SK-N-SH treated with all-trans-retinoic acid at 6 μM for 48 hours (cell line): Measurements from ENCODE around the gene PDGFRA.

Source experiments
- ATAC-seq: fragments of 200-7000 bp; cut with Tn5 transposase; 3 replicates; pipeline ENCODE4 v1.9.1; 2020; ENCODE audit warnings: mild to moderate bottlenecking, moderate library complexity
- ARNTL ChIP-seq: fragments of 450-650 bp; formaldehyde crosslinking; IDR thresholded peaks from 2 replicates; pipeline ENCODE4 v1.5.0; 2020; ENCODE audit warnings: low read depth, mild to moderate bottlenecking, moderate library complexity, borderline replicate concordance
- BACH2 ChIP-seq: fragments of 250-450 bp; sonication (Bioruptor Pico); IDR thresholded peaks from 2 replicates; pipeline ENCODE4 v1.9.0; 2021; ENCODE audit warnings: mild to moderate bottlenecking, borderline replicate concordance
- ESRRG ChIP-seq: fragments of 250-450 bp; sonication (Bioruptor Pico); IDR thresholded peaks from 2 replicates; pipeline ENCODE4 v1.6.1; 2021; ENCODE audit warnings: mild to moderate bottlenecking
- GLIS3 ChIP-seq: fragments of 250-450 bp; sonication (Bioruptor Pico); IDR thresholded peaks from 2 replicates; pipeline ENCODE4 v1.5.0; 2020; ENCODE audit warnings: mild to moderate bottlenecking, moderate library complexity
- ISL1 ChIP-seq: fragments of 250-450 bp; sonication (Bioruptor Pico); IDR thresholded peaks from 2 replicates; pipeline ENCODE4 v2.1.2; 2022; ENCODE audit warnings: mild to moderate bottlenecking, moderate library complexity
- OSR1 ChIP-seq: fragments of 250-450 bp; sonication (Bioruptor Pico); IDR thresholded peaks from 2 replicates; pipeline ENCODE4 v1.8.0; 2022; ENCODE audit warnings: moderate library complexity, mild to moderate bottlenecking, inconsistent platforms
- PPARA ChIP-seq: fragments of 250-450 bp; sonication (Bioruptor Pico); IDR thresholded peaks from 2 replicates; pipeline ENCODE4 v1.5.0; 2020; ENCODE audit warnings: mild to moderate bottlenecking, borderline replicate concordance
- RARB ChIP-seq: fragments of 250-450 bp; sonication (Bioruptor Pico); IDR thresholded peaks from 2 replicates; pipeline ENCODE4 v1.8.0; 2021; ENCODE audit warnings: mild to moderate bottlenecking, moderate library complexity
- SNAI2 ChIP-seq: fragments of 250-450 bp; sonication (Bioruptor Pico); IDR thresholded peaks from 2 replicates; pipeline ENCODE4 v1.5.0; 2020; ENCODE audit warnings: mild to moderate bottlenecking, moderate library complexity
- TCF4 ChIP-seq: fragments of 250-450 bp; sonication (Bioruptor Pico); IDR thresholded peaks from 2 replicates; pipeline ENCODE4 v1.8.0; 2021; ENCODE audit warnings: mild to moderate bottlenecking, moderate library complexity, borderline replicate concordance
- TOX ChIP-seq: fragments of 250-450 bp; sonication (Bioruptor Pico); IDR thresholded peaks from 2 replicates; pipeline ENCODE4 v1.8.0; 2021; ENCODE audit warnings: mild to moderate bottlenecking, moderate library complexity, borderline replicate concordance
- ZC3H10 ChIP-seq: fragments of 250-450 bp; sonication (Bioruptor Pico); IDR thresholded peaks from 2 replicates; pipeline ENCODE4 v1.5.1; 2021; ENCODE audit warnings: mild to moderate bottlenecking, moderate library complexity
- ZFP3 ChIP-seq: fragments of 250-450 bp; sonication (Bioruptor Pico); IDR thresholded peaks from 2 replicates; pipeline ENCODE4 v1.5.0; 2020; ENCODE audit warnings: mild to moderate bottlenecking, moderate library complexity
- ZFP30 ChIP-seq: fragments of 450-650 bp; formaldehyde crosslinking; IDR thresholded peaks from 2 replicates; pipeline ENCODE4 v1.5.0; 2022; ENCODE audit warnings: mild to moderate bottlenecking, moderate library complexity
- ZNF565 ChIP-seq: fragments of 450-650 bp; formaldehyde crosslinking; conservative IDR thresholded peaks from 2 replicates; pipeline ENCODE4 v1.5.0; 2020; ENCODE audit warnings: low read depth, mild to moderate bottlenecking, moderate library complexity
- ZNF70 ChIP-seq: fragments of 450-650 bp; formaldehyde crosslinking; IDR thresholded peaks from 2 replicates; pipeline ENCODE4 v1.5.0; 2020; ENCODE audit warnings: mild to moderate bottlenecking, moderate library complexity
- ZNF8 ChIP-seq: fragments of 450-650 bp; formaldehyde crosslinking; IDR thresholded peaks from 2 replicates; pipeline ENCODE4 v1.5.0; 2020; ENCODE audit warnings: mild to moderate bottlenecking, moderate library complexity
- TF ChIP-seq, protein P1 (sequence below): fragments of 250-450 bp; sonication (Bioruptor Pico); IDR thresholded peaks from 2 replicates; pipeline ENCODE4 v1.5.0; 2020; ENCODE audit warnings: mild to moderate bottlenecking, moderate library complexity
- TF ChIP-seq, protein P2 (sequence below): fragments of 250-450 bp; sonication (Bioruptor Pico); IDR thresholded peaks from 2 replicates; pipeline ENCODE4 v1.5.1; 2020; ENCODE audit warnings: low read depth, mild to moderate bottlenecking, moderate library complexity
- TF ChIP-seq, protein P3 (sequence below): fragments of 250-450 bp; sonication (Bioruptor Pico); IDR thresholded peaks from 2 replicates; pipeline ENCODE4 v1.8.0; 2021; ENCODE audit warnings: low read depth, mild to moderate bottlenecking, moderate library complexity, borderline replicate concordance
- TF ChIP-seq, protein P4 (sequence below): fragments of 250-450 bp; sonication (Bioruptor Pico); IDR thresholded peaks from 2 replicates; pipeline ENCODE4 v1.8.0; 2020; ENCODE audit warnings: mild to moderate bottlenecking, moderate library complexity, borderline replicate concordance
- TF ChIP-seq, protein P5 (sequence below): fragments of 250-450 bp; sonication (Bioruptor Pico); IDR thresholded peaks from 2 replicates; pipeline ENCODE4 v1.5.1; 2021; ENCODE audit warnings: mild to moderate bottlenecking, moderate library complexity

The PDGFRA gene

DNA sequence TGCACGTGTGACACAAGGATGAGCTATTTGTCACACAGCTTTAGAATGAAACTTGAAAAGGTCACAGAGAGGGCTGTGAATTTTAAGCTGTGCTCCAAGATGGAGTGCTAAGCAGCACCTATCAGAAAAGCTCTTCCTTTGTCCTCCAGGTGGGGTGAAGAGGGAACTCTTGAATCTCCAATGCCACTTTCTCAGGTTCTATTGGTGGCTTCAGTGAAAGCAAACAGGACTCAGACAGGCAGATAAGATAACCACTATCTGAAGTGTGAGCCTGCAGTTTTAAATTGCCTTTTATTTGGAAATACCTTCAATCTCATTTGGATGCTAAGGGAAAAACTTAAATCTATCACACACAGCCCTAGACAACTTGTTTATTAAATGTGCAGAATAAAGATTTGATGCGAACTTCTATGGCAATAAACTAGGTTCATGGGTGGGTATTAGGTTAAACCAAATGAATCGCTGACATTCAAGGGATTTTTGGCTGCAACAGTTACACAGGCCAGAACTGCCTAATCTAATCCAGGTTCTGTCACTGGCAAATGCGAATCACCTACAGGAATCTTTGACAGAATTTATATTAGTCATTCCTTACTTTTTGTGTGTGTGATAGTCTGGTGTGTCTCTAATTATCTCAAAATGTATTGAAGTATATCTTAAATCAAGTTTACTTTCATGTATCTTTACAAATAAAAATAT is 13.6 kb upstream of the PDGFRA start:
- ATAC-seq, result peak; percentile 24; the same call in 2 of the 3 replicates
- TF ChIP-seq ESRRG (CRISPR knock-in tag) (no peak), BACH2 (CRISPR knock-in tag) (no peak), ZNF70 (CRISPR knock-in tag) (no peak), TCF4 (CRISPR knock-in tag) (peak; percentile 77; the same call in 1 of the 2 replicates), ISL1 (CRISPR knock-in tag) (peak; percentile 44; the same call in 1 of the 2 replicates)
- TF ChIP-seq, protein P1, sequence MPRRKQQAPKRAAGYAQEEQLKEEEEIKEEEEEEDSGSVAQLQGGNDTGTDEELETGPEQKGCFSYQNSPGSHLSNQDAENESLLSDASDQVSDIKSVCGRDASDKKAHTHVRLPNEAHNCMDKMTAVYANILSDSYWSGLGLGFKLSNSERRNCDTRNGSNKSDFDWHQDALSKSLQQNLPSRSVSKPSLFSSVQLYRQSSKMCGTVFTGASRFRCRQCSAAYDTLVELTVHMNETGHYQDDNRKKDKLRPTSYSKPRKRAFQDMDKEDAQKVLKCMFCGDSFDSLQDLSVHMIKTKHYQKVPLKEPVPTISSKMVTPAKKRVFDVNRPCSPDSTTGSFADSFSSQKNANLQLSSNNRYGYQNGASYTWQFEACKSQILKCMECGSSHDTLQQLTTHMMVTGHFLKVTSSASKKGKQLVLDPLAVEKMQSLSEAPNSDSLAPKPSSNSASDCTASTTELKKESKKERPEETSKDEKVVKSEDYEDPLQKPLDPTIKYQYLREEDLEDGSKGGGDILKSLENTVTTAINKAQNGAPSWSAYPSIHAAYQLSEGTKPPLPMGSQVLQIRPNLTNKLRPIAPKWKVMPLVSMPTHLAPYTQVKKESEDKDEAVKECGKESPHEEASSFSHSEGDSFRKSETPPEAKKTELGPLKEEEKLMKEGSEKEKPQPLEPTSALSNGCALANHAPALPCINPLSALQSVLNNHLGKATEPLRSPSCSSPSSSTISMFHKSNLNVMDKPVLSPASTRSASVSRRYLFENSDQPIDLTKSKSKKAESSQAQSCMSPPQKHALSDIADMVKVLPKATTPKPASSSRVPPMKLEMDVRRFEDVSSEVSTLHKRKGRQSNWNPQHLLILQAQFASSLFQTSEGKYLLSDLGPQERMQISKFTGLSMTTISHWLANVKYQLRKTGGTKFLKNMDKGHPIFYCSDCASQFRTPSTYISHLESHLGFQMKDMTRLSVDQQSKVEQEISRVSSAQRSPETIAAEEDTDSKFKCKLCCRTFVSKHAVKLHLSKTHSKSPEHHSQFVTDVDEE (CRISPR knock-in tag), result peak; percentile 69; the same call in 1 of the 2 replicates

DNA sequence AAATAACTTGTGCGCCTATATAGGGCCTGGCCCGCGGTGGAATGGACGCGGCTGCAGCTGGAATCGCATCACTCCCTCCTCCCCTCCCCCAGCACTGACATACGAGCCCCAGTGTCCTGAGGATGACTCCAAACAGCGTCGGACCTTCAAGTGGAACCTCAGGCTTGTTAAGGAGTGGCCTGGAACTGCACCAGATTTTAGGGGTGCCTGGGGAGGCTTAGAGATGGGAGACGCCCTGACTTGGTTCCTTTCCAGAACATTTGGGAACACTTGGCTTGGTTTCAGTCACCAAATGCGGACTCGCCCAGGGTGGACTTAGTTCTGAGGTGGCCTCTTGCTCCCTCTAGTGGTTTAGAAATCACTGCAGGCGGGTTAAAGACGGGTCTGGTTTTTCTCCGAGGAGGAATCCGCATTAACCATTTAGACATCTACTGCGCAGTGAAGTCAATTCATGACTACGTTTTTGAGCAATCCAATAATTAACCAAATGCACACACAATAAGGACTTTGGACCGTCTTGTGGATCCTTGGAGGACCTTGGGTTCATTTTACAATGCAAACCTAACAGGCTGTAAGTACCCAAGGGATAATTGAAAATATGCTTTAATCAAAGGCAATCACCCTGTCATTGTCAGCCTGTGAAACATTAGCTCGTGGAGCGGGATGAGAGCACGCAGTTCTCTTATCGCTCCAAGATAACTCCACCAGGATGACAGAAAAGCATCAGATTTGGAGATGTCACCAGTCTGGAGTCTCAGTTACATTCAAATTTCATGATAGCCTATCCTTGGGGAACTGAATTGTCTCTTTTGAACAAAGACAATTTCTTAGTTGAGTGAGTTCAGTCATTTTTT is 11.2 kb upstream of the PDGFRA start:
- ATAC-seq, result peak; percentile 94
- no peak for TF ChIP-seq ZNF70 (CRISPR knock-in tag)
- peak; percentile 70 for TF ChIP-seq TCF4 (CRISPR knock-in tag)
- peak; percentile 15; the same call in 1 of the 2 replicates for TF ChIP-seq ISL1 (CRISPR knock-in tag)

DNA sequence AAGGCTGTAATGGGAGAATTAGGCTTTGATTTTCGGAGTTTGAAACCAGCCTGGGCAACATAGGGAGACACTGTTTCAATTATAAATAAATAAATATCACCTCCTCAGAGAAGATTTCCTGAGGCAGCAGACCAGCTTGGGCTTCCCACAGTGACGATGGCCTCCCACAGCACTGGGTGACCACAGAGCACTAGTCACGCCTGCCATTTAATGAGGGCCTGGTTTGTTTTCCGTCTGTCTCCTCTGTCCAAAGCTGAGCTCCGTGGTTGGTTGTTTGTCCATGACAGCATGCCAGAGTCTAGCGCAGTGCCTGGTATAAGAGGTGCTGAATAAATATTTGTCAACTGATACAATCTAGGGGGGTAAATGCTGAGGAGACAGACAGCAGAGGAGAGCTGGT is 10.4 kb upstream of the PDGFRA start:
- ATAC-seq, result no peak
- TF ChIP-seq, protein P2, sequence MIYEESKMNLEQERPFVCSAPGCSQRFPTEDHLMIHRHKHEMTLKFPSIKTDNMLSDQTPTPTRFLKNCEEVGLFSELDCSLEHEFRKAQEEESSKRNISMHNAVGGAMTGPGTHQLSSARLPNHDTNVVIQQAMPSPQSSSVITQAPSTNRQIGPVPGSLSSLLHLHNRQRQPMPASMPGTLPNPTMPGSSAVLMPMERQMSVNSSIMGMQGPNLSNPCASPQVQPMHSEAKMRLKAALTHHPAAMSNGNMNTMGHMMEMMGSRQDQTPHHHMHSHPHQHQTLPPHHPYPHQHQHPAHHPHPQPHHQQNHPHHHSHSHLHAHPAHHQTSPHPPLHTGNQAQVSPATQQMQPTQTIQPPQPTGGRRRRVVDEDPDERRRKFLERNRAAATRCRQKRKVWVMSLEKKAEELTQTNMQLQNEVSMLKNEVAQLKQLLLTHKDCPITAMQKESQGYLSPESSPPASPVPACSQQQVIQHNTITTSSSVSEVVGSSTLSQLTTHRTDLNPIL, result no peak
- TF ChIP-seq, protein P3, sequence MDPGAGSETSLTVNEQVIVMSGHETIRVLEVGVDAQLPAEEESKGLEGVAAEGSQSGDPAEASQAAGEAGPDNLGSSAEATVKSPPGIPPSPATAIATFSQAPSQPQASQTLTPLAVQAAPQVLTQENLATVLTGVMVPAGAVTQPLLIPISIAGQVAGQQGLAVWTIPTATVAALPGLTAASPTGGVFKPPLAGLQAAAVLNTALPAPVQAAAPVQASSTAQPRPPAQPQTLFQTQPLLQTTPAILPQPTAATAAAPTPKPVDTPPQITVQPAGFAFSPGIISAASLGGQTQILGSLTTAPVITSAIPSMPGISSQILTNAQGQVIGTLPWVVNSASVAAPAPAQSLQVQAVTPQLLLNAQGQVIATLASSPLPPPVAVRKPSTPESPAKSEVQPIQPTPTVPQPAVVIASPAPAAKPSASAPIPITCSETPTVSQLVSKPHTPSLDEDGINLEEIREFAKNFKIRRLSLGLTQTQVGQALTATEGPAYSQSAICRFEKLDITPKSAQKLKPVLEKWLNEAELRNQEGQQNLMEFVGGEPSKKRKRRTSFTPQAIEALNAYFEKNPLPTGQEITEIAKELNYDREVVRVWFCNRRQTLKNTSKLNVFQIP (CRISPR knock-in tag), result no peak
- TF ChIP-seq PPARA (CRISPR knock-in tag) (no peak), GLIS3 (CRISPR knock-in tag) (no peak)

DNA sequence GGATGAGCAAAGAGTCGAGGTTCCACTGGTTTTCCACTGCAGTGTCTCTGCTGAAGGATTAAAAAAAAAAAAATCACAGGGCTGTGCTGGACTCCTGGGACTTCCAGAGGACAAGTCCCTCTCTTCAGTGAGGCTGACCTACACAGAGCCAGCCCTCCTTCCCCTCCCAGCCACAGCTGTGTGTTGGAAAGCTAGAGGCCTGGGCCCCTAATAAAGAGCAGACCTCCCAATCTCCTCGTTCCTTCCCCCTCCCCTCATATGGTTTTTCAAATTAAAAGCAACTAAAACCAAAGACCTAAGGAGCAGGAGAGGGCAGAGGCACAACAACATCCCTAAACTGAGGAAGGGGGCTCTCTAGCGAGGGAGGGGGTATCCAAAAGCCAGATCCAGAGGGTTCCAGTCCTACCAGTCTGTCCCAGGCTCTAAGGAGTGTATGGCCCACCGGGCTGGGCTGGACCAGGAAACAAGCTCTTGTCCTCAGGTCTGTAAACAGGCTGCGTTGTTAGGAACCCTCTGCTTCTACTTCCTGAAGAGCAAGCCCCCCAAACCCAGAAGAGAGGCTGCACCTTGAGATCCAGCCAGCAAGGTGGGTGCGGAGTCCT is 4.0 kb upstream of the PDGFRA start:
- no peak for ATAC-seq
- TF ChIP-seq ZNF70 (CRISPR knock-in tag) (no peak), ZNF8 (no peak), GLIS3 (CRISPR knock-in tag) (no peak), TCF4 (CRISPR knock-in tag) (no peak), ZNF565 (no peak), OSR1 (CRISPR knock-in tag) (no peak), ARNTL (CRISPR knock-in tag) (no peak), ZFP30 (no peak), PPARA (CRISPR knock-in tag) (no peak), TOX (CRISPR knock-in tag) (no peak), SNAI2 (CRISPR knock-in tag) (no peak), ZC3H10 (no peak), RARB (CRISPR knock-in tag) (no peak), BACH2 (CRISPR knock-in tag) (no peak), ISL1 (CRISPR knock-in tag) (no peak), ZFP3 (CRISPR knock-in tag) (no peak)
- TF ChIP-seq, protein P4, sequence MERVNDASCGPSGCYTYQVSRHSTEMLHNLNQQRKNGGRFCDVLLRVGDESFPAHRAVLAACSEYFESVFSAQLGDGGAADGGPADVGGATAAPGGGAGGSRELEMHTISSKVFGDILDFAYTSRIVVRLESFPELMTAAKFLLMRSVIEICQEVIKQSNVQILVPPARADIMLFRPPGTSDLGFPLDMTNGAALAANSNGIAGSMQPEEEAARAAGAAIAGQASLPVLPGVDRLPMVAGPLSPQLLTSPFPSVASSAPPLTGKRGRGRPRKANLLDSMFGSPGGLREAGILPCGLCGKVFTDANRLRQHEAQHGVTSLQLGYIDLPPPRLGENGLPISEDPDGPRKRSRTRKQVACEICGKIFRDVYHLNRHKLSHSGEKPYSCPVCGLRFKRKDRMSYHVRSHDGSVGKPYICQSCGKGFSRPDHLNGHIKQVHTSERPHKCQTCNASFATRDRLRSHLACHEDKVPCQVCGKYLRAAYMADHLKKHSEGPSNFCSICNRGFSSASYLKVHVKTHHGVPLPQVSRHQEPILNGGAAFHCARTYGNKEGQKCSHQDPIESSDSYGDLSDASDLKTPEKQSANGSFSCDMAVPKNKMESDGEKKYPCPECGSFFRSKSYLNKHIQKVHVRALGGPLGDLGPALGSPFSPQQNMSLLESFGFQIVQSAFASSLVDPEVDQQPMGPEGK (CRISPR knock-in tag), result no peak
- TF ChIP-seq, protein P2, result no peak
- TF ChIP-seq, protein P5, sequence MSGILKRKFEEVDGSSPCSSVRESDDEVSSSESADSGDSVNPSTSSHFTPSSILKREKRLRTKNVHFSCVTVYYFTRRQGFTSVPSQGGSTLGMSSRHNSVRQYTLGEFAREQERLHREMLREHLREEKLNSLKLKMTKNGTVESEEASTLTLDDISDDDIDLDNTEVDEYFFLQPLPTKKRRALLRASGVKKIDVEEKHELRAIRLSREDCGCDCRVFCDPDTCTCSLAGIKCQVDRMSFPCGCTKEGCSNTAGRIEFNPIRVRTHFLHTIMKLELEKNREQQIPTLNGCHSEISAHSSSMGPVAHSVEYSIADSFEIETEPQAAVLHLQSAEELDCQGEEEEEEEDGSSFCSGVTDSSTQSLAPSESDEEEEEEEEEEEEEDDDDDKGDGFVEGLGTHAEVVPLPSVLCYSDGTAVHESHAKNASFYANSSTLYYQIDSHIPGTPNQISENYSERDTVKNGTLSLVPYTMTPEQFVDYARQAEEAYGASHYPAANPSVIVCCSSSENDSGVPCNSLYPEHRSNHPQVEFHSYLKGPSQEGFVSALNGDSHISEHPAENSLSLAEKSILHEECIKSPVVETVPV (CRISPR knock-in tag), result no peak
